Psoas muscle (tissue), 8 donors: Measurements from ENCODE around the gene KCNAB1. TPM values are rescaled to one million over a fixed set of nuclear protein-coding genes. Genes with fewer than 3 reads are reported as not detected.
A peak's percentile ranks its signal among the peaks of the same experiment; 100 is the strongest.

ENCODE experiments used
- ATAC-seq, 4 donors: fragments of 200-7000 bp; cut with Tn5 transposase; one replicate each; pipeline ENCODE4 v1.9.1; 2020; ENCODE audit warnings: moderate library complexity in 3 of 4, mild to moderate bottlenecking in 2 of 4
- DNase-seq, 2 donors: peaks; one replicate each; pipeline ENCODE4 v3.0.0-alpha.2; 2020
- H3K27ac ChIP-seq: fragments of 200-600 bp; one replicate; pipeline ENCODE4 v1.8.0; 2022
- H3K27me3 ChIP-seq, 3 donors: fragments of 200-600 bp in 1 of 3; one replicate each; pipeline versions ENCODE4 v1.6.1 to v1.8.0; 2013 to 2022; ENCODE audit warnings: low read length in 2 of 3, mild to moderate bottlenecking in 2 of 3, moderate library complexity in 1 of 3; ENCODE audit not compliant: insufficient read depth in 3 of 3
- H3K36me3 ChIP-seq, 2 donors: fragments of 200-600 bp in 1 of 2; one replicate each; pipeline versions ENCODE4 v1.6.1 to v1.8.0; 2013 to 2022; ENCODE audit warnings: low read depth in 1 of 2, mild to moderate bottlenecking in 1 of 2, moderate library complexity in 1 of 2; ENCODE audit not compliant: insufficient read depth in 1 of 2
- H3K4me1 ChIP-seq: fragments of 200-600 bp; one replicate; pipeline ENCODE4 v1.8.0; 2022
- H3K4me3 ChIP-seq: fragments of 200-600 bp; one replicate; pipeline ENCODE4 v1.8.0; 2022; ENCODE audit warnings: mild to moderate bottlenecking
- H3K9me3 ChIP-seq: fragments of 200-600 bp; one replicate; pipeline ENCODE4 v1.8.0; 2022
- CTCF ChIP-seq: fragments of 200-600 bp; IDR thresholded peaks from one replicate; pipeline ENCODE4 v1.8.0; 2022; ENCODE audit warnings: antibody characterized with exemption
- WGBS, 3 donors: extraction: QIAGEN DNeasy Blood & Tissue Kit; methylation state at CpG; one replicate each; pipeline versions ENCODE4 v1.1.6 to v1.1.7; 2013; 5-methylcytosine and 5-hydroxymethylcytosine counted together
- intact Hi-C, 2 donors: fragments of 100-400 bp; cut with DNase I; formaldehyde crosslinking; loops; one replicate each; pipeline versions ENCODE4 v1.11.0 to v1.14.2; 2022
- polyA plus RNA-seq, 3 donors: library from polyadenylated mRNA; stranded (reverse); fragments of 200-250 nt; gene quantifications; one replicate each; pipeline ENCODE4 v1.2.3, GENCODE V29; 2013
- total RNA-seq, 4 donors: library from RNA; stranded (reverse); fragmentation: NEBNext Ultra II Directional in 2 of 4; extraction: Animal tissue kit (Norgen Biotek cat#: 25700) in 2 of 4; gene quantifications; one replicate each; pipeline versions ENCODE4 v1.2.1 to v1.2.4, GENCODE V29; 2021 to 2023
- donor health status: healthy with polysubstance abuse.
- donor health status: DM: no; HTN: no; CAD: no; lungs with moderate emphysema.
- donor health status: Bipolar disorder and iron deficiency.
- donor health status: healthy.
- donor health status: DM: yes; HTN: yes; CAD: no.
- donor health status: DM: no; HTN: no; CAD: no.
- donor health status: DM: no; HTN: no; CAD: no.
- donor health status: DM: yes; HTN: yes; CAD: no.

The KCNAB1 gene
- total and polyA plus RNA-seq, 7 donors, result 0.66 to 3.1 (median 0.91) TPM

GRCh38 chr3:156352728-156353127 is 232.3 kb downstream of the KCNAB1 start:
- ATAC-seq (no peak), DNase-seq (no peak)
- H3K4me1 ChIP-seq, result no peaks in the 10 kb centered on the region
- no peaks in the 10 kb centered on the region for H3K27me3 ChIP-seq
- no peaks in the 10 kb centered on the region for H3K36me3 ChIP-seq
- H3K27ac ChIP-seq, result no peak overlapping the region
- intact Hi-C loops, result no loop called here
- no peaks in the 10 kb centered on the region for H3K9me3 ChIP-seq
- 87 to 95% (median 88%) methylated on average over 2 of the region's 2 CpGs for WGBS, 3 donors
- no peak overlapping the region for H3K4me3 ChIP-seq
- no peak for TF ChIP-seq CTCF

GRCh38 chr3:156353563-156353962 is 233.2 kb downstream of the KCNAB1 start:
- Histone ChIP-seq H3K27ac (no peak overlapping the region), H3K4me1 (no peaks in the 10 kb centered on the region), H3K4me3 (no peak overlapping the region), H3K36me3 (no peaks in the 10 kb centered on the region), H3K9me3 (no peaks in the 10 kb centered on the region), H3K27me3 (no peaks in the 10 kb centered on the region)
- DNase-seq (peak in 1 of 2 donors; percentile 16), ATAC-seq (no peak)
- 83 to 89% (median 84%) methylated on average over 5 of the region's 5 CpGs for WGBS, 3 donors
- TF ChIP-seq CTCF, result no peak
- intact Hi-C loops, result no loop called here

GRCh38 chr3:156356537-156357363 is 236.4 kb downstream of the KCNAB1 start:
- no peaks in the 10 kb centered on the region for H3K27me3 ChIP-seq
- no peaks in the 10 kb centered on the region for H3K36me3 ChIP-seq
- H3K9me3 ChIP-seq, result no peaks in the 10 kb centered on the region
- no peak for TF ChIP-seq CTCF
- H3K4me3 ChIP-seq, result no peak overlapping the region
- no peaks in the 10 kb centered on the region for H3K4me1 ChIP-seq
- WGBS, 3 donors, result 67 to 76% (median 69%) methylated on average over 5 of the region's 5 CpGs
- no peak overlapping the region for H3K27ac ChIP-seq
- intact Hi-C loops, result no loop called here
- no peak for ATAC-seq
- no peak for DNase-seq

GRCh38 chr3:156358232-156358631 is 237.9 kb downstream of the KCNAB1 start:
- TF ChIP-seq CTCF, result no peak
- 81 to 87% (median 83%) methylated on average over 2 of the region's 2 CpGs for WGBS, 3 donors
- no peak overlapping the region for H3K4me3 ChIP-seq
- H3K27me3 ChIP-seq, result no peaks in the 10 kb centered on the region
- H3K9me3 ChIP-seq, result no peaks in the 10 kb centered on the region
- intact Hi-C loops, result no loop called here
- no peaks in the 10 kb centered on the region for H3K36me3 ChIP-seq
- no peaks in the 10 kb centered on the region for H3K4me1 ChIP-seq
- no peak overlapping the region for H3K27ac ChIP-seq
- ATAC-seq (no peak), DNase-seq (no peak)

- intact Hi-C loops, result no loop called here
- TF ChIP-seq CTCF, result no peak
- WGBS, 3 donors, result 57 to 76% (median 70%) methylated on average over 3 of the region's 3 CpGs
- Histone ChIP-seq H3K4me1 (no peaks in the 10 kb centered on the region), H3K27me3 (no peaks in the 10 kb centered on the region), H3K9me3 (no peaks in the 10 kb centered on the region), H3K4me3 (no peak overlapping the region), H3K36me3 (no peaks in the 10 kb centered on the region), H3K27ac (no peak overlapping the region)
- DNase-seq (no peak), ATAC-seq (no peak)
Measured at GRCh38 chr3:156359368-156359767, 239.0 kb downstream of the KCNAB1 start.
